GM12874 (cell line): ENCODE measurements around the gene FAM107B.

Source experiments
- CTCF ChIP-seq: IDR thresholded peaks from 2 replicates; pipeline ENCODE4 v1.5.1; 2011; ENCODE audit warnings: low read depth, mild to moderate bottlenecking, control low read depth, low read length, moderate library complexity; ENCODE audit not compliant: insufficient read depth

The FAM107B gene

GRCh38 chr10:14583252-14583651, 191.4 kb downstream of the FAM107B start:
- TF ChIP-seq CTCF = no peak

GRCh38 chr10:14581553-14582321, 193.0 kb downstream of the FAM107B start:
- no peak for TF ChIP-seq CTCF

- no peak for TF ChIP-seq CTCF
Measured at GRCh38 chr10:14580671-14581332, 193.9 kb downstream of the FAM107B start.

- no peak for TF ChIP-seq CTCF
Measured at GRCh38 chr10:14579405-14579804, 195.3 kb downstream of the FAM107B start.

GRCh38 chr10:14578060-14578952, 196.4 kb downstream of the FAM107B start:
- TF ChIP-seq CTCF = no peak

GRCh38 chr10:14574885-14575284, 199.8 kb downstream of the FAM107B start:
- no peak for TF ChIP-seq CTCF

GRCh38 chr10:14574291-14574690, 200.4 kb downstream of the FAM107B start:
- no peak for TF ChIP-seq CTCF
